GM12892 (cell line): ENCODE results near the gene CNTN5.

ENCODE experiments used
- POLR2A ChIP-seq: IDR thresholded peaks from 2 replicates; pipeline ENCODE4 v1.6.1; 2011; ENCODE audit warnings: low read depth, low read length, control low read depth
- POLR2AphosphoS5 ChIP-seq: IDR thresholded peaks from 2 replicates; pipeline ENCODE4 v1.6.1; 2011; ENCODE audit warnings: low read depth, low read length, control low read depth
- TAF1 ChIP-seq: IDR thresholded peaks from 2 replicates; pipeline ENCODE4 v1.6.1; 2011; ENCODE audit warnings: low read depth, mild to moderate bottlenecking, control low read depth, low read length, borderline replicate concordance

DNA sequence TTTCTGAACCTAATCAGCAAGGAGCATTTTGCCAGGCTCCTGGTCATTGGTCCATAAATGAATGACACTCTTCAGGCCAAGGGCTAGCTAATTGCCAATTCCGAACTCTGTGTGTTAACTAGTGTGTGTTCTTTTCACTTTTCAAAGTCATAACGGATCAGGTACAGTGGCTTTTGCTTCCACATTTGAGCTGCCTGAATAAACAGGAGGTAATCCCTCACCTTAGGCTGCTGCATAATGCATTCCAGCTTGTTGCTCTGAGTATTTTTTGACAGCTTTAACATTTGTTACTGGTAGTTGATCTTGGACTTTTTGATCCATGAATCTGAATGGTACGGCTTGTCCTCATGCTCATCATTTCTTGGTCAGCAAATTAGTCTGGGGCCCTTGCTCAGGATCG is 485.1 kb downstream of the CNTN5 start:
- no peak for TF ChIP-seq POLR2AphosphoS5
- no peak for TF ChIP-seq POLR2A
- TF ChIP-seq TAF1, result no peak
